NCI-H1694 treated with DMSO at 0.1 percent for 48 hours (cell line): ENCODE measurements around the gene NOP10.
"Not testable (repeated sequence)": the region's sequence is repeated elsewhere in the genome, so short reads cannot be mapped to it uniquely, and the experiment has no call there.

ENCODE experiments used
- DNase-seq: peaks from one replicate; lab custom pipeline; 2025; lab: John Stamatoyannopoulos, UW

The NOP10 gene

GRCh38 chr15:34358948-34359347, 16.0 kb upstream of the NOP10 start:
- no peak for DNase-seq

- no peak for DNase-seq
These were observed 15.4 kb upstream of the NOP10 start for GRCh38 chr15:34358367-34358766.

- DNase-seq, result no peak
These were observed 14.7 kb upstream of the NOP10 start for GRCh38 chr15:34357653-34358052.

- DNase-seq, result no peak
These were observed 12.3 kb upstream of the NOP10 start for GRCh38 chr15:34355241-34355640.

- no peak for DNase-seq
These were observed 11.3 kb upstream of the NOP10 start for GRCh38 chr15:34354286-34354685.

- DNase-seq, result no peak
These were observed 10.7 kb upstream of the NOP10 start for GRCh38 chr15:34353627-34354026.

GRCh38 chr15:34352996-34353395, 10.1 kb upstream of the NOP10 start:
- not testable (repeated sequence) for DNase-seq

- no peak for DNase-seq
These were observed 6.8 kb upstream of the NOP10 start for GRCh38 chr15:34349769-34350168.

- DNase-seq, result no peak
These were observed 5.9 kb upstream of the NOP10 start for GRCh38 chr15:34348735-34349300.

GRCh38 chr15:34347951-34348638, 5.2 kb upstream of the NOP10 start:
- DNase-seq, result no peak

- not testable (repeated sequence) for DNase-seq
These were observed 661 bp downstream of the NOP10 start for GRCh38 chr15:34342213-34342736.

- no peak for DNase-seq
These were observed 1.3 kb downstream of the NOP10 start for GRCh38 chr15:34341381-34342212.

- DNase-seq, result no peak
These were observed 3.0 kb downstream of the NOP10 start for GRCh38 chr15:34339946-34340345.

- no peak for DNase-seq
These were observed 4.6 kb downstream of the NOP10 start for GRCh38 chr15:34338347-34338746.

GRCh38 chr15:34337557-34338306, 5.2 kb downstream of the NOP10 start, which contains the start of gene SLC12A6:
SLC12A6 (minus strand) TSS chr15:34337781; CDS start chr15:34336680, 1,101 bp downstream.
- DNase-seq, result peak; percentile 61

- no peak for DNase-seq
These were observed 5.9 kb downstream of the NOP10 start for GRCh38 chr15:34336991-34337556.

GRCh38 chr15:34336231-34336990, 6.5 kb downstream of the NOP10 start:
- no peak for DNase-seq

GRCh38 chr15:34335176-34336032, 7.5 kb downstream of the NOP10 start:
- DNase-seq, result no peak

GRCh38 chr15:34334672-34335071, 8.3 kb downstream of the NOP10 start:
- no peak for DNase-seq
